Measurements from ENCODE around the gene UNC80. TPM values are rescaled to one million over a fixed set of nuclear protein-coding genes. Genes with fewer than 3 reads are reported as not detected.

UNC80 gene
- total RNA-seq, 1 donor from 2014 or later, result 0.11 TPM

- no peaks in the 10 kb centered on the region for H3K27me3 ChIP-seq
- TF ChIP-seq CTCF (IDR thresholded peaks at IDR 0.05), result no peak
Observed at GRCh38 chr2:209830722-209831465, 59.3 kb downstream of the UNC80 start.

GRCh38 chr2:209834767-209835166 lies 63.1 kb downstream of the UNC80 start:
- no peaks in the 10 kb centered on the region for H3K4me1 ChIP-seq
- no peaks in the 10 kb centered on the region for H3K36me3 ChIP-seq
- H3K9me3 ChIP-seq, result no peaks in the 10 kb centered on the region
- no peaks in the 10 kb centered on the region for H3K27me3 ChIP-seq
- no peak for DNase-seq (ENCODE audit: low spot score in 2 of 2)
- intact Hi-C loops (cut with DNase I), result no loop called here
- no peak for TF ChIP-seq CTCF (IDR thresholded peaks at IDR 0.05)
- H3K4me3 ChIP-seq, result no peak overlapping the region
- H3K27ac ChIP-seq, result no peak overlapping the region

More at GRCh38 chr2:209830722-209831465, 59.3 kb downstream of the UNC80 start:
- Histone ChIP-seq H3K27ac (no peak overlapping the region), H3K4me3 (no peak overlapping the region), H3K9me3 (no peaks in the 10 kb centered on the region), H3K36me3 (no peaks in the 10 kb centered on the region), H3K4me1 (no peaks in the 10 kb centered on the region)
- intact Hi-C loops (cut with DNase I), result no loop called here
- no peak for DNase-seq (ENCODE audit: low spot score in 2 of 2)

GRCh38 chr2:209840434-209840833 lies 68.8 kb downstream of the UNC80 start:
- H3K36me3 ChIP-seq, result no peaks in the 10 kb centered on the region
- no peaks in the 10 kb centered on the region for H3K4me1 ChIP-seq
- H3K9me3 ChIP-seq, result no peaks in the 10 kb centered on the region
- H3K27me3 ChIP-seq, result no peaks in the 10 kb centered on the region
- intact Hi-C loops (cut with DNase I), result no loop called here
- H3K4me3 ChIP-seq, result no peak overlapping the region
- TF ChIP-seq CTCF (IDR thresholded peaks at IDR 0.05), result no peak
- no peak overlapping the region for H3K27ac ChIP-seq
- no peak for DNase-seq (ENCODE audit: low spot score in 2 of 2)

- H3K36me3 ChIP-seq, result no peaks in the 10 kb centered on the region
- intact Hi-C loops (cut with DNase I), result no loop called here
- no peaks in the 10 kb centered on the region for H3K4me1 ChIP-seq
- no peaks in the 10 kb centered on the region for H3K27me3 ChIP-seq
- H3K9me3 ChIP-seq, result no peaks in the 10 kb centered on the region
- no peak overlapping the region for H3K4me3 ChIP-seq
- no peak for TF ChIP-seq CTCF (IDR thresholded peaks at IDR 0.05)
- DNase-seq (ENCODE audit: low spot score in 2 of 2), result no peak
- H3K27ac ChIP-seq, result no peak overlapping the region
Observed at GRCh38 chr2:209845666-209846065, 74.0 kb downstream of the UNC80 start.

- intact Hi-C loops (cut with DNase I), result no loop called here
- H3K4me3 ChIP-seq, result no peak overlapping the region
- no peaks in the 10 kb centered on the region for H3K36me3 ChIP-seq
- no peaks in the 10 kb centered on the region for H3K27me3 ChIP-seq
- DNase-seq (ENCODE audit: low spot score in 2 of 2), result no peak
- TF ChIP-seq CTCF (IDR thresholded peaks at IDR 0.05), result no peak
- H3K4me1 ChIP-seq, result no peaks in the 10 kb centered on the region
- H3K9me3 ChIP-seq, result no peaks in the 10 kb centered on the region
- H3K27ac ChIP-seq, result no peak overlapping the region
Observed at GRCh38 chr2:209864716-209865295, 93.2 kb downstream of the UNC80 start.

All from ascending aorta (tissue), 2 donors.